ENCODE results near the gene LBR.

The LBR gene

GRCh38 chr1:225460737-225461532 lies 33.1 kb upstream of the LBR start:
- H4K12ac ChIP-seq (ENCODE audit: low read depth, low read length) = no peak overlapping the region
- H3K4ac ChIP-seq (ENCODE audit: low read depth, low read length) = no peak overlapping the region
- no peak overlapping the region for H2BK12ac ChIP-seq (ENCODE audit: low read length)
- H3K27ac ChIP-seq (ENCODE audit: low read depth, low read length) = no peak overlapping the region
- H3K4me1 ChIP-seq (ENCODE audit: control insufficient read depth in 1 of 2, insufficient read depth in 2 of 2, low read length in 2 of 2) = peaks cover 6 to 9% of the 10 kb centered on the region in 2 experiments
- H3K9me3 ChIP-seq (ENCODE audit: insufficient read depth, low read depth, low read length) = peaks cover 2% of the 10 kb centered on the region
- H2AFZ ChIP-seq (ENCODE audit: insufficient read depth, low read length, poor library complexity) = no peak overlapping the region
- no peak for DNase-seq
- H3K14ac ChIP-seq (ENCODE audit: low read length) = no peak overlapping the region
- H4K91ac ChIP-seq (ENCODE audit: low read depth, low read length) = no peak overlapping the region
- peaks cover 2% of the 10 kb centered on the region for H3K79me1 ChIP-seq (ENCODE audit: low read length)
- H2AK5ac ChIP-seq (ENCODE audit: low read length) = no peak overlapping the region
- H3K36me3 ChIP-seq (ENCODE audit: control insufficient read depth in 1 of 2, insufficient read depth in 2 of 2, low read length in 2 of 2) = no peaks in the 10 kb centered on the region
- H3K27me3 ChIP-seq (ENCODE audit: insufficient read depth, low read length) = no peaks in the 10 kb centered on the region
- H3K4me2 ChIP-seq (ENCODE audit: low read length) = no peak overlapping the region
- no peaks in the 10 kb centered on the region for H3K79me2 ChIP-seq (ENCODE audit: control insufficient read depth, insufficient read depth, low read length, poor library complexity)
- no peak overlapping the region for H4K8ac ChIP-seq (ENCODE audit: low read depth, low read length)
- no peak overlapping the region for H3K23ac ChIP-seq (ENCODE audit: low read length)
- no CpG with 5 or more reads among the region's 8 CpGs for WGBS (ENCODE audit: extremely low coverage, insufficient coverage, insufficient read length)
- H2BK120ac ChIP-seq (ENCODE audit: insufficient read depth, low read length, poor library complexity) = no peak overlapping the region
- no peak overlapping the region for H3K4me3 ChIP-seq (ENCODE audit: low read depth, low read length)
- no peak overlapping the region for H2BK5ac ChIP-seq (ENCODE audit: low read depth, low read length, poor library complexity)
- no peak overlapping the region for H3K18ac ChIP-seq (ENCODE audit: low read length)
- H3K9ac ChIP-seq (ENCODE audit: low read length) = no peak overlapping the region

GRCh38 chr1:225460021-225460736 lies 32.3 kb upstream of the LBR start:
- H2BK5ac ChIP-seq (ENCODE audit: low read depth, low read length, poor library complexity) = no peak overlapping the region
- DNase-seq = no peak
- no peak overlapping the region for H3K4ac ChIP-seq (ENCODE audit: low read depth, low read length)
- peaks cover 2% of the 10 kb centered on the region for H3K9me3 ChIP-seq (ENCODE audit: insufficient read depth, low read depth, low read length)
- H4K8ac ChIP-seq (ENCODE audit: low read depth, low read length) = no peak overlapping the region
- no peak overlapping the region for H3K9ac ChIP-seq (ENCODE audit: low read length)
- H4K12ac ChIP-seq (ENCODE audit: low read depth, low read length) = peak overlapping the region; percentile 47
- H3K27me3 ChIP-seq (ENCODE audit: insufficient read depth, low read length) = no peaks in the 10 kb centered on the region
- H3K79me1 ChIP-seq (ENCODE audit: low read length) = no peaks in the 10 kb centered on the region
- no peak overlapping the region for H2AK5ac ChIP-seq (ENCODE audit: low read length)
- no peak overlapping the region for H4K91ac ChIP-seq (ENCODE audit: low read depth, low read length)
- no peak overlapping the region for H2AFZ ChIP-seq (ENCODE audit: insufficient read depth, low read length, poor library complexity)
- no CpG with 5 or more reads among the region's 18 CpGs for WGBS (ENCODE audit: extremely low coverage, insufficient coverage, insufficient read length)
- no peak overlapping the region for H2BK12ac ChIP-seq (ENCODE audit: low read length)
- peaks cover 3 to 6% of the 10 kb centered on the region in 2 experiments for H3K4me1 ChIP-seq (ENCODE audit: control insufficient read depth in 1 of 2, insufficient read depth in 2 of 2, low read length in 2 of 2)
- no peak overlapping the region for H3K18ac ChIP-seq (ENCODE audit: low read length)
- H3K27ac ChIP-seq (ENCODE audit: low read depth, low read length) = no peak overlapping the region
- H3K14ac ChIP-seq (ENCODE audit: low read length) = no peak overlapping the region
- H3K4me2 ChIP-seq (ENCODE audit: low read length) = no peak overlapping the region
- no peak overlapping the region for H3K23ac ChIP-seq (ENCODE audit: low read length)
- H2BK120ac ChIP-seq (ENCODE audit: insufficient read depth, low read length, poor library complexity) = no peak overlapping the region
- H3K4me3 ChIP-seq (ENCODE audit: low read depth, low read length) = no peak overlapping the region
- no peaks in the 10 kb centered on the region for H3K36me3 ChIP-seq (ENCODE audit: control insufficient read depth in 1 of 2, insufficient read depth in 2 of 2, low read length in 2 of 2)
- no peaks in the 10 kb centered on the region for H3K79me2 ChIP-seq (ENCODE audit: control insufficient read depth, insufficient read depth, low read length, poor library complexity)

DNA sequence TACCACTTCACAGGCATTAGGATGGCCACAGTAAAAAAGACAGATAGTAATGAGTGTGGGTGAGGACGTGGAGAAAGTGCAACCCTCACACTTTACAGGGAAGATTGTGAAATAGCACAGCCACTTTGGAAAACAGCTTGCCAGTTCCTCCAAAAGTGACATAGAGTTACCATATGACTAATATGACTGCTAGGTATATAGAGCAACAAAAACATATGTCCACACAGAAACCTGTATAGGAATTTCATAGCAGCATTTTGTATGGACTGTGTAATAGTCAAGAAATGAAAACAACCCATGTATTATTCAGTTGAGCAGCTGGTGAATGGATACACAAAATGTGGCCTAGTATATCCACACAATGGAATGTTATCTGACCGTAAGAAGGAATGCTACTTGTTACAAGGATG lies 30.4 kb upstream of the LBR start:
- H4K91ac ChIP-seq (ENCODE audit: low read depth, low read length) = no peak overlapping the region

DNA sequence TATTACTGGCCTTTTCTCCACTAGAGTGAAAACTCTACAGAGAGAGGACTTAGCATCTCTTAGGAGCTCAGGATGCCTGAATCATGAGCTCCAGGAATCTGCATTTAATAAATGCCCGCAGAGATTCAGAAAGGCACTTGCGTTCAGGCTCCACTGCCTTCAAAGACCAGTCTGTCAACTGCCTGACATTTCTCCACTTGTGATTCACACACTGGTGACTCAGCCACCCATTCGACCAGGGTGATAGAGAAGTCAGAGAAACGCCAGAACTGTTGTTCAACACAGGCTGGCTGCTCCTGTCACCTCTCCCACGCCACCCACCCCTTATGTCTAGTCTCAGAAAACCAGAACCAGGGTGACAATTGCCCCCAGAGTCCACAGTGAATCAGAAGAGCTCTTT lies 26.9 kb upstream of the LBR start:
- WGBS (ENCODE audit: extremely low coverage, insufficient coverage, insufficient read length) = no CpG with 5 or more reads among the region's 5 CpGs
- H3K23ac ChIP-seq (ENCODE audit: low read length) = no peak overlapping the region
- peak; percentile 87 to 94 for DNase-seq
- H3K27ac ChIP-seq (ENCODE audit: low read depth, low read length) = no peak overlapping the region
- H4K8ac ChIP-seq (ENCODE audit: low read depth, low read length) = no peak overlapping the region
- no peak overlapping the region for H2BK12ac ChIP-seq (ENCODE audit: low read length)
- no peak overlapping the region for H3K14ac ChIP-seq (ENCODE audit: low read length)
- no peak overlapping the region for H3K18ac ChIP-seq (ENCODE audit: low read length)
- no peak overlapping the region for H3K4me2 ChIP-seq (ENCODE audit: low read length)
- H3K9ac ChIP-seq (ENCODE audit: low read length) = no peak overlapping the region
- no peak overlapping the region for H2AFZ ChIP-seq (ENCODE audit: insufficient read depth, low read length, poor library complexity)
- H2BK120ac ChIP-seq (ENCODE audit: insufficient read depth, low read length, poor library complexity) = no peak overlapping the region
- no peak overlapping the region for H2BK5ac ChIP-seq (ENCODE audit: low read depth, low read length, poor library complexity)
- no peak overlapping the region for H3K4me3 ChIP-seq (ENCODE audit: low read depth, low read length)
- no peak overlapping the region for H2AK5ac ChIP-seq (ENCODE audit: low read length)
- H3K79me1 ChIP-seq (ENCODE audit: low read length) = no peaks in the 10 kb centered on the region
- no peaks in the 10 kb centered on the region for H3K27me3 ChIP-seq (ENCODE audit: insufficient read depth, low read length)
- H3K9me3 ChIP-seq (ENCODE audit: insufficient read depth, low read depth, low read length) = no peaks in the 10 kb centered on the region
- H3K4me1 ChIP-seq (ENCODE audit: control insufficient read depth in 1 of 2, insufficient read depth in 2 of 2, low read length in 2 of 2) = peaks cover 0 to 8% of the 10 kb centered on the region in 2 experiments
- no peak overlapping the region for H3K4ac ChIP-seq (ENCODE audit: low read depth, low read length)
- no peak overlapping the region for H4K91ac ChIP-seq (ENCODE audit: low read depth, low read length)
- H3K79me2 ChIP-seq (ENCODE audit: control insufficient read depth, insufficient read depth, low read length, poor library complexity) = no peaks in the 10 kb centered on the region
- no peaks in the 10 kb centered on the region for H3K36me3 ChIP-seq (ENCODE audit: control insufficient read depth in 1 of 2, insufficient read depth in 2 of 2, low read length in 2 of 2)
- H4K12ac ChIP-seq (ENCODE audit: low read depth, low read length) = no peak overlapping the region

More for the DNA sequence above, 30.4 kb upstream of the LBR start:
- Histone ChIP-seq H4K8ac (ENCODE audit: low read depth, low read length) (no peak overlapping the region), H3K14ac (ENCODE audit: low read length) (no peak overlapping the region), H3K79me2 (ENCODE audit: control insufficient read depth, insufficient read depth, low read length, poor library complexity) (no peaks in the 10 kb centered on the region), H3K9ac (ENCODE audit: low read length) (no peak overlapping the region), H3K27ac (ENCODE audit: low read depth, low read length) (no peak overlapping the region), H3K79me1 (ENCODE audit: low read length) (no peaks in the 10 kb centered on the region), H3K9me3 (ENCODE audit: insufficient read depth, low read depth, low read length) (peaks cover 2% of the 10 kb centered on the region), H2AK5ac (ENCODE audit: low read length) (no peak overlapping the region), H3K27me3 (ENCODE audit: insufficient read depth, low read length) (no peaks in the 10 kb centered on the region), H3K18ac (ENCODE audit: low read length) (no peak overlapping the region), H2BK5ac (ENCODE audit: low read depth, low read length, poor library complexity) (no peak overlapping the region), H3K36me3 (ENCODE audit: control insufficient read depth in 1 of 2, insufficient read depth in 2 of 2, low read length in 2 of 2) (no peaks in the 10 kb centered on the region), H3K4me1 (ENCODE audit: control insufficient read depth in 1 of 2, insufficient read depth in 2 of 2, low read length in 2 of 2) (peaks cover 0 to 5% of the 10 kb centered on the region in 2 experiments), H3K4me3 (ENCODE audit: low read depth, low read length) (no peak overlapping the region), H3K4ac (ENCODE audit: low read depth, low read length) (no peak overlapping the region), H4K12ac (ENCODE audit: low read depth, low read length) (no peak overlapping the region), H2BK12ac (ENCODE audit: low read length) (no peak overlapping the region), H2BK120ac (ENCODE audit: insufficient read depth, low read length, poor library complexity) (no peak overlapping the region), H3K23ac (ENCODE audit: low read length) (no peak overlapping the region), H2AFZ (ENCODE audit: insufficient read depth, low read length, poor library complexity) (no peak overlapping the region), H3K4me2 (ENCODE audit: low read length) (no peak overlapping the region)
- peak; percentile 60 to 73 for DNase-seq
- WGBS (ENCODE audit: extremely low coverage, insufficient coverage, insufficient read length) = no CpG with 5 or more reads among the region's 2 CpGs

Measured in trophoblast cell (in vitro differentiated cells and primary cell).